Activated CD4-positive, alpha-beta T cell treated with anti-CD3 and anti-CD28 coated beads for 36 hours (primary cell): Measurements from ENCODE around the gene AMOTL2. TPM values are rescaled to one million over a fixed set of nuclear protein-coding genes. Genes with fewer than 3 reads are reported as not detected.

ENCODE experiments used
- ATAC-seq: fragments of 200-7000 bp; cut with Tn5 transposase; one replicate; pipeline ENCODE4 v1.10.0; 2021; ENCODE audit warnings: mild to moderate bottlenecking, moderate library complexity
- CTCF ChIA-PET: fragments of 350-600 bp; sonication (Branson Sonifier 250); formaldehyde crosslinking; loops from one replicate; lab custom pipeline; 2021; ENCODE audit warnings: antibody characterized with exemption; lab: Charles Lee
- POLR2A ChIA-PET: fragments of 350-600 bp; sonication (Branson Sonifier 250); formaldehyde crosslinking; loops from one replicate; lab custom pipeline; 2021; ENCODE audit warnings: antibody characterized with exemption, inconsistent platforms; lab: Charles Lee
- DNase-seq: peaks from one replicate; pipeline ENCODE4 v3.0.0-alpha.2; 2020
- H3K27ac Mint-ChIP-seq: one replicate; pipeline ENCODE4 v1.8.0; 2021; ENCODE audit warnings: mixed read lengths
- H3K27me3 Mint-ChIP-seq: one replicate; pipeline ENCODE4 v1.8.0; 2021; ENCODE audit warnings: mixed read lengths
- H3K36me3 Mint-ChIP-seq: one replicate; pipeline ENCODE4 v1.8.0; 2021; ENCODE audit warnings: low read depth, mixed read lengths
- H3K4me1 Mint-ChIP-seq: one replicate; pipeline ENCODE4 v1.8.0; 2021; ENCODE audit warnings: mixed read lengths
- H3K4me3 Mint-ChIP-seq: one replicate; pipeline ENCODE4 v1.8.0; 2021; ENCODE audit warnings: mild to moderate bottlenecking, moderate library complexity, mixed read lengths
- H3K9me3 Mint-ChIP-seq: one replicate; pipeline ENCODE4 v1.8.0; 2021; ENCODE audit warnings: low read depth, mixed read lengths
- intact Hi-C, 2 experiments: fragments of 100-400 bp; cut with DNase I in 1 of 2; cut with micrococcal nuclease in 1 of 2; formaldehyde crosslinking; loops; one replicate each; pipeline versions ENCODE4 v1.14.2 to v1.15.1; 2022 to 2024; cut with DNase I, micrococcal nuclease
- total RNA-seq, 2 experiments: library from RNA; stranded (reverse); gene quantifications; one replicate each; pipeline ENCODE4 v1.2.3, GENCODE V29; 2021

Gene AMOTL2
- total RNA-seq, 2 experiments from 2014 or later: 0.32 to 0.42 TPM

- Mint-ChIP-seq H3K27me3 (peaks cover 3% of the 10 kb centered on the region), H3K36me3 (no peaks in the 10 kb centered on the region), H3K4me3 (no peak overlapping the region), H3K27ac (no peak overlapping the region), H3K4me1 (no peaks in the 10 kb centered on the region), H3K9me3 (no peaks in the 10 kb centered on the region)
- intact Hi-C loops: no loop called here
- ChIA-PET POLR2A (no interaction called here), CTCF (no interaction called here)
- ATAC-seq: no peak
- no peak for DNase-seq
These were observed 46.1 kb downstream of the AMOTL2 start for GRCh38 chr3:134328147-134328591.

- ChIA-PET CTCF (interaction anchor here (0.7 kb wide), 1 partner anchor 133 kb away, joined by 3 read pairs; no protein-coding TSS in a partner anchor), POLR2A (no interaction called here)
- intact Hi-C loops: no loop called here
- Mint-ChIP-seq H3K4me1 (no peaks in the 10 kb centered on the region), H3K27ac (no peak overlapping the region), H3K4me3 (no peak overlapping the region), H3K9me3 (no peaks in the 10 kb centered on the region), H3K27me3 (peaks cover 8% of the 10 kb centered on the region), H3K36me3 (no peaks in the 10 kb centered on the region)
- ATAC-seq (no peak), DNase-seq (no peak)
These were observed 46.7 kb downstream of the AMOTL2 start for GRCh38 chr3:134327594-134327975.

- no peaks in the 10 kb centered on the region for H3K36me3 Mint-ChIP-seq
- H3K27me3 Mint-ChIP-seq: peaks cover 8% of the 10 kb centered on the region
- POLR2A ChIA-PET: no interaction called here
These were observed 47.3 kb downstream of the AMOTL2 start for GRCh38 chr3:134326760-134327593.

GRCh38 chr3:134326126-134326525 lies 48.1 kb downstream of the AMOTL2 start:
- H3K27ac Mint-ChIP-seq: no peak overlapping the region
- H3K9me3 Mint-ChIP-seq: no peaks in the 10 kb centered on the region
- no peaks in the 10 kb centered on the region for H3K36me3 Mint-ChIP-seq
- peaks cover 8% of the 10 kb centered on the region for H3K27me3 Mint-ChIP-seq
- no peak for ATAC-seq
- CTCF ChIA-PET: no interaction called here
- H3K4me3 Mint-ChIP-seq: no peak overlapping the region
- DNase-seq: no peak
- intact Hi-C loops: no loop called here
- POLR2A ChIA-PET: no interaction called here
- H3K4me1 Mint-ChIP-seq: no peaks in the 10 kb centered on the region

More at GRCh38 chr3:134326760-134327593, 47.3 kb downstream of the AMOTL2 start:
- H3K4me1 Mint-ChIP-seq: no peaks in the 10 kb centered on the region
- intact Hi-C loops: no loop called here
- DNase-seq: no peak
- CTCF ChIA-PET: interaction anchor here (0.7 kb wide), 1 partner anchor 133 kb away, joined by 3 read pairs; no protein-coding TSS in a partner anchor
- H3K4me3 Mint-ChIP-seq: no peak overlapping the region
- H3K27ac Mint-ChIP-seq: no peak overlapping the region
- no peaks in the 10 kb centered on the region for H3K9me3 Mint-ChIP-seq
- ATAC-seq: no peak

DNA sequence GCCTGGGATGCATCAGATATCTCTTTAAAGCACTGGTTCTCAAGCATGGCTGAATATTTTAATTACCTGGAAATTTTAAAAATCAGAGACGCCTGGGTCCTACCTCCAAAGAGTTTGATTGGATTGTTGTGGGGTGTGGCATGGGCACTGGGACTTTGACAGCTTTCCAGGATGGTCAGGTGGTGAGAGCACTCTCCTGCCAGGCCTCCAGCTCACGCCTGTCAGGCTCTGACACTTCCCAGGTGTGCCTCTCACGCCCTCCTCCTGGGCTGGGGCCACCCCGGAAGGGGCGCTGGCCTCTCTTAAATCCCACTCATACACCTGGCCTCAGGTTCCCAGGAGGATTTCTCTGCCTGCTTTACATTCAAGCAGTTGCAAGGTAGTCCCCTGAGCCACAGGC lies 48.5 kb downstream of the AMOTL2 start:
- ChIA-PET CTCF (no interaction called here), POLR2A (no interaction called here)
- DNase-seq: no peak
- H3K36me3 Mint-ChIP-seq: no peaks in the 10 kb centered on the region
- no peak overlapping the region for H3K4me3 Mint-ChIP-seq
- ATAC-seq: no peak
- intact Hi-C loops: no loop called here
- H3K4me1 Mint-ChIP-seq: no peaks in the 10 kb centered on the region
- no peak overlapping the region for H3K27ac Mint-ChIP-seq
- H3K9me3 Mint-ChIP-seq: no peaks in the 10 kb centered on the region
- peaks cover 8% of the 10 kb centered on the region for H3K27me3 Mint-ChIP-seq

DNA sequence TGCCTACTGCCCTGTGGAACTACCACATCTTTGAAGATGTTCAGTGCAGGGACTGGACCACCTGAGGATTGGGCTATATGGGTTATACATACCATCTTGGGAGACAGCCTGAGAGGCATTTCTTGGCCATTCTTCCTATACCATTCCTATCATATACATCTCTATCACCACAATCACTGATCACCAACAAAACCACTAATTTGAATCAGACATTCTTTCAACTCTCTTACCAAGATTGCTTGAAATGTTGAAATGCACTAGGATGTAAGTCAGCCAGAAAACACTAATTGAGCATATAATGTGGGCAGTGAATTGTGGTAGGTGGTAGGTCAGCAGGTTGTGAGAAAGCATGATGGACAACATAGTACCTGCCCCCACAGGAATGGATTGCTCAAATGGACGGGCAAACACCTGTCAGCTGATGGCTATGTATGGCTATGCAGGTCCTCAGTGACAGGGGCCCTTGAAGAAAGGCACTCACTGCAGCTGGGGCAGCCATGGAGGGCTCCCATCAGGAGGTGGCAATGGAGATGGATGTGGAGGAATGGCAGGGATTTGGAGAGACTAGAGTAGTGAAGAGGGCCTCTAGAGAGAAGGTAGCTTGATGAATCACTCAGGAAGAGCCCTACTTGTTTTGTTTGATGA lies 49.1 kb downstream of the AMOTL2 start:
- Mint-ChIP-seq H3K4me3 (no peak overlapping the region), H3K9me3 (no peaks in the 10 kb centered on the region), H3K27me3 (peaks cover 8% of the 10 kb centered on the region), H3K4me1 (no peaks in the 10 kb centered on the region), H3K36me3 (no peaks in the 10 kb centered on the region), H3K27ac (no peak overlapping the region)
- no peak for ATAC-seq
- ChIA-PET POLR2A (no interaction called here), CTCF (no interaction called here)
- no peak for DNase-seq
- intact Hi-C loops: no loop called here

DNA sequence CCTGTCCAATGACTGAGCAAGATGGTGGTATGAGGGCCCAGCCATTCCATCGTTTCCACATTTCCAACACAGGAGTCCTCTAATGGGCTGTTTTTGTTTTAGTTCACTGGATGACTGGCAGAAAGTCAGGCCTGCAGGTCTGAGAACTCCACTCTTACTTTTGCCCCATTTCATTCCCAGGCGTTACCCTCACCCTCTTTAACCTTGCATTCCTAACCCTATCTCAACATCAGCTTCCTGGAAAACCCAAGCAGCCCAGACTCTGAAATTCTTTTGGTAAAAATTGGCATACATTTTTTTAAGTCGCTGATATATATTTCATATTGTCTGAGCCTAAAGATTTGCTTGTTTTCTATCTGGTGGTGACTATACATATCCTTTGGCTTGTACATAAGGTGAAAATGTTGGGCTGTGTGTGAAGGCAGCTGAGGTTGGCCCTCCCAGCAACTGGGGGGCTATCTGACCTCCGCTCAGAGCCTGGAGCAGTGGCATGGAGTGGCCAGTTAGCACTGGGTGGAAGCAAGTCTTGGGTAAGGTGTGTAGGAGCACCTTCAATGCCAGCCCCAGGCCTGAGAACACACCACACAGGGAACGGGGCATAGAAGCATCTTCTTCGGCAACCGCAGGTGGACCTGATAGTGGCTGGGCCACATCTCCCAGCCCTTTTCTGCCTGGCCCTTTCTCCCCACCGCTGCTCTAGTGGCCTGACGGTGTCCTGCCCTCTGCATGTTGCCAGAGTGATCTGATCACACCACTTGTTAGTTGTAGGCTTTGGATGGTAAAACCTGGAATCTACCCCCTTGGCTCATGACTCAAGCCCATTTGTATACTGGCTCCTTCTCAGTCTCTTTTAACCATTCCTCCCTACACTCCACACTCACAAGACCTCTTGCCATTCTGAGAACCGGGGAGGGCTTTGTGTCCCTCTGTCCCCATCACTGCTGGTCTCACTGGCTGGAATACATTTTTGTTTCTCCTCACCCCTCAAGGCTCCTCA lies 50.0 kb downstream of the AMOTL2 start:
- DNase-seq: no peak
- no peaks in the 10 kb centered on the region for H3K9me3 Mint-ChIP-seq
- intact Hi-C loops: no loop called here
- no peak overlapping the region for H3K27ac Mint-ChIP-seq
- H3K4me1 Mint-ChIP-seq: no peaks in the 10 kb centered on the region
- ChIA-PET POLR2A (no interaction called here), CTCF (no interaction called here)
- H3K27me3 Mint-ChIP-seq: peaks cover 8% of the 10 kb centered on the region
- H3K4me3 Mint-ChIP-seq: no peak overlapping the region
- ATAC-seq: no peak
- H3K36me3 Mint-ChIP-seq: no peaks in the 10 kb centered on the region

DNA sequence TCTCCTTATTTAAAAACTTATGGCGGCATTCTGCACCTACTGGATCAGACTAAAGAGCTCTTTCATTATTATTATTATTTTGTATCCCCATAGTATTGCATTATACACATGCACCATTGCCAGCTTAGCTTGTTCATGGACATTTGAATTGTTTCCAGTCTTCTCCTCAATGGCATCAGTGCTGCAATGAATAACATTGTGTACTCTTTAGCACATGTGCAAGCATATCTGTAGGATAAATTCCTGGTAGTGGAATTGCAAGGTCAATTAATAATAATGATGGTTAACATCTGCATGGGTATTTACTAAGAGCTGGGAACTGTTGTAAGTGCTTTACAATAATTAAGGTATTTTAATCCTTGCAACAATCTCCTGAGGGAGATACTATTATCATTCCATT lies 52.0 kb downstream of the AMOTL2 start:
- H3K27me3 Mint-ChIP-seq: peaks cover 6% of the 10 kb centered on the region
- DNase-seq (no peak), ATAC-seq (no peak)
- intact Hi-C loops: no loop called here
- H3K4me1 Mint-ChIP-seq: no peaks in the 10 kb centered on the region
- H3K9me3 Mint-ChIP-seq: no peaks in the 10 kb centered on the region
- no peak overlapping the region for H3K4me3 Mint-ChIP-seq
- H3K27ac Mint-ChIP-seq: no peak overlapping the region
- ChIA-PET CTCF (interaction anchor here (0.5 to 0.9 kb wide), 2 partner anchors 13 to 25 kb away, joined by 3 to 4 read pairs; no protein-coding TSS in a partner anchor), POLR2A (no interaction called here)
- H3K36me3 Mint-ChIP-seq: no peaks in the 10 kb centered on the region

DNA sequence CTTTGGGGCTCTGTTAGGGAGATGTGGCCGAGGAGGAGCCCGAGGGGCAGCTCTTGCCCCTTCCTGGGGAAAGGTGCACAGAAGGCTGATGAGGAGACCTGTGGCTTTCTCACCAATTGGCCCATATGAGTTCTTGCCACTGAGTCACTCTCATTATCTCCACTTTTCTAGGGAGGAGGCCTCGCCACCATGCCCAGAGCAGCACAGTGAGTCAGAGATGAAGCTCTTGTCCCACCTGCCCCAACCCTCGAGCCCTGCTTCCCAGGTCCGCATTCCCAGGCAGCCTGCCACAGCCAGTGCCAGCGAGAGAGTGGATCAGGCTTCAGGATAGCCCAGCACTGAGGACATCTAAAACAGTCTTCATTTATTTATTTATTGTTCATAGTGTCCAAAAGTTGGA lies 53.5 kb downstream of the AMOTL2 start:
- intact Hi-C loops: no loop called here
- H3K36me3 Mint-ChIP-seq: no peaks in the 10 kb centered on the region
- peaks cover 9% of the 10 kb centered on the region for H3K27me3 Mint-ChIP-seq
- POLR2A ChIA-PET: no interaction called here
- H3K27ac Mint-ChIP-seq: no peak overlapping the region
- ATAC-seq (no peak), DNase-seq (no peak)
- H3K4me3 Mint-ChIP-seq: no peak overlapping the region
- CTCF ChIA-PET: no interaction called here
- H3K4me1 Mint-ChIP-seq: no peaks in the 10 kb centered on the region
- H3K9me3 Mint-ChIP-seq: no peaks in the 10 kb centered on the region

DNA sequence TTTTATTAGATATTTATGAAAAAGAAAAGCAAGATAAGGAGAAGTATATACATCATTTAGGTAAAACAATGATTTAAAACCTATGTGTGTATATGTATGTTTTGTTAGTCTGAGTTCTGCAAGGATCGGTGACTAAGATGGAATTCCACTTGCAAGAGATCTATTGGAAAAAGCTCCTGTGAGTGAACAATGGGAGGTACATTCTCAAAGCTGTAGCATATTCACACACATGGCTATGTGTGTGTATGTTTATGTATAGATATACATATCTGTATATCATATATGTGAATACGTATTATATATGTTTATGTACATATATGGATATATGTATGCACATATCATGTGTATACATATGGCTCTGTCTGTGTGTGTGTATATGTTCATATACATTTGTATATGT lies 54.3 kb downstream of the AMOTL2 start:
- ChIA-PET CTCF (interaction anchor here (2.2 kb wide), 1 partner anchor 13 kb away, joined by 4 read pairs; no protein-coding TSS in a partner anchor), POLR2A (no interaction called here)
- ATAC-seq: no peak
- Mint-ChIP-seq H3K27me3 (peaks cover 10% of the 10 kb centered on the region), H3K4me1 (no peaks in the 10 kb centered on the region), H3K36me3 (no peaks in the 10 kb centered on the region), H3K4me3 (no peak overlapping the region), H3K27ac (no peak overlapping the region), H3K9me3 (no peaks in the 10 kb centered on the region)
- intact Hi-C loops: no loop called here
- no peak for DNase-seq

- no peak for DNase-seq
- CTCF ChIA-PET: interaction anchor here (0.6 to 2.2 kb wide), 4 partner anchors 11 to 919 kb away, joined by 3 to 4 read pairs (median 4); partner anchors contain the start of gene BFSP2
These were observed 56.1 kb downstream of the AMOTL2 start for GRCh38 chr3:134318166-134318565.

More at GRCh38 chr3:134318166-134318565, 56.1 kb downstream of the AMOTL2 start:
- intact Hi-C loops: no loop called here
- no peaks in the 10 kb centered on the region for H3K9me3 Mint-ChIP-seq
- no peaks in the 10 kb centered on the region for H3K36me3 Mint-ChIP-seq
- POLR2A ChIA-PET: no interaction called here
- ATAC-seq: no peak
- H3K27ac Mint-ChIP-seq: no peak overlapping the region
- H3K4me3 Mint-ChIP-seq: no peak overlapping the region
- peaks cover 23% of the 10 kb centered on the region for H3K27me3 Mint-ChIP-seq
- H3K4me1 Mint-ChIP-seq: no peaks in the 10 kb centered on the region
